ENCODE measurements around the gene LTN1. TPM values are rescaled to one million over a fixed set of nuclear protein-coding genes. Genes with fewer than 3 reads are reported as not detected.

LTN1 gene
- total and polyA plus RNA-seq, 2 of the 13 experiments (the other 11 are each of a cell fraction or from before 2014, with no cell fraction given): 6.7 to 24.6 TPM

GRCh38 chr21:28952686-28953085 lies 40.0 kb downstream of the LTN1 start:
- no peaks in the 10 kb centered on the region for H3K79me2 ChIP-seq (ENCODE audit: insufficient read depth, low read length)
- no peak overlapping the region for H3K27ac ChIP-seq (ENCODE audit: extremely low read length, insufficient read depth, low read length)
- peaks cover 8 to 42% of the 10 kb centered on the region in 2 experiments; a peak in 4 of 5 replicates for H3K36me3 ChIP-seq (replicated peaks in 1 of 2; ENCODE audit: control insufficient read depth in 1 of 2, insufficient read depth in 2 of 2, low read length in 2 of 2)
- POLR2A ChIA-PET: no interaction called here
- TF ChIP-seq KLF6 (CRISPR knock-in tag; IDR thresholded peaks at IDR 0.05) (no peak), PTBP1 (IDR thresholded peaks at IDR 0.05; ENCODE audit: low read depth, low read length, poor library complexity, severe bottlenecking) (no peak), SYNCRIP (IDR thresholded peaks at IDR 0.05; ENCODE audit: insufficient read depth, low read depth, low read length) (no peak), E2F1 (CRISPR knock-in tag; IDR thresholded peaks at IDR 0.05) (no peak), NFIC (IDR thresholded peaks at IDR 0.05; ENCODE audit: low read length) (no peak), ELK4 (CRISPR knock-in tag; IDR thresholded peaks at IDR 0.05; ENCODE audit: borderline replicate concordance) (no peak), NCOA5 (CRISPR knock-in tag; IDR thresholded peaks at IDR 0.05) (no peak), ZNF839 (CRISPR knock-in tag; IDR thresholded peaks at IDR 0.05; ENCODE audit: borderline replicate concordance) (no peak)
- TF ChIP-seq, protein P1, sequence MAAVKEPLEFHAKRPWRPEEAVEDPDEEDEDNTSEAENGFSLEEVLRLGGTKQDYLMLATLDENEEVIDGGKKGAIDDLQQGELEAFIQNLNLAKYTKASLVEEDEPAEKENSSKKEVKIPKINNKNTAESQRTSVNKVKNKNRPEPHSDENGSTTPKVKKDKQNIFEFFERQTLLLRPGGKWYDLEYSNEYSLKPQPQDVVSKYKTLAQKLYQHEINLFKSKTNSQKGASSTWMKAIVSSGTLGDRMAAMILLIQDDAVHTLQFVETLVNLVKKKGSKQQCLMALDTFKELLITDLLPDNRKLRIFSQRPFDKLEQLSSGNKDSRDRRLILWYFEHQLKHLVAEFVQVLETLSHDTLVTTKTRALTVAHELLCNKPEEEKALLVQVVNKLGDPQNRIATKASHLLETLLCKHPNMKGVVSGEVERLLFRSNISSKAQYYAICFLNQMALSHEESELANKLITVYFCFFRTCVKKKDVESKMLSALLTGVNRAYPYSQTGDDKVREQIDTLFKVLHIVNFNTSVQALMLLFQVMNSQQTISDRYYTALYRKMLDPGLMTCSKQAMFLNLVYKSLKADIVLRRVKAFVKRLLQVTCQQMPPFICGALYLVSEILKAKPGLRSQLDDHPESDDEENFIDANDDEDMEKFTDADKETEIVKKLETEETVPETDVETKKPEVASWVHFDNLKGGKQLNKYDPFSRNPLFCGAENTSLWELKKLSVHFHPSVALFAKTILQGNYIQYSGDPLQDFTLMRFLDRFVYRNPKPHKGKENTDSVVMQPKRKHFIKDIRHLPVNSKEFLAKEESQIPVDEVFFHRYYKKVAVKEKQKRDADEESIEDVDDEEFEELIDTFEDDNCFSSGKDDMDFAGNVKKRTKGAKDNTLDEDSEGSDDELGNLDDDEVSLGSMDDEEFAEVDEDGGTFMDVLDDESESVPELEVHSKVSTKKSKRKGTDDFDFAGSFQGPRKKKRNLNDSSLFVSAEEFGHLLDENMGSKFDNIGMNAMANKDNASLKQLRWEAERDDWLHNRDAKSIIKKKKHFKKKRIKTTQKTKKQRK (IDR thresholded peaks at IDR 0.05; ENCODE audit: low read length): no peak
- H3K4me1 ChIP-seq (ENCODE audit: insufficient read depth, low read length): no peaks in the 10 kb centered on the region
- FAIRE-seq (no peak), DNase-seq (ENCODE audit: low spot score) (no peak), ATAC-seq (no peak)
- no peak overlapping the region for H3K4me3 ChIP-seq (replicated peaks in 1 of 3; ENCODE audit: insufficient read depth in 1 of 3, low read depth in 2 of 3, low read length in 3 of 3)
- in situ Hi-C loops (cut with HindIII; ENCODE audit: extremely low pct_ligation_motif_present, low pct_unique_long_range_greater_than_20kb): no loop called here
- H3K9ac ChIP-seq (ENCODE audit: insufficient read depth, low read depth, low read length): no peak overlapping the region
- H3K4me2 ChIP-seq (ENCODE audit: low read depth, low read length): no peak overlapping the region
- no peaks in the 10 kb centered on the region for H4K20me1 ChIP-seq (ENCODE audit: insufficient read depth, low read length)
- BruUV-seq (replicated peaks): no TSS peak
- no peaks in the 10 kb centered on the region for H3K9me3 ChIP-seq (ENCODE audit: low read length)
- H2AFZ ChIP-seq (ENCODE audit: low read length): no peak overlapping the region
- 100% methylated on average over 1 of the region's 1 CpG for WGBS (ENCODE audit: low lambda C conversion rate)
- intact Hi-C loops (cut with micrococcal nuclease; ENCODE audit: unreplicated experiment): no loop called here
- H3K27me3 ChIP-seq (ENCODE audit: control insufficient read depth in 1 of 2, insufficient read depth in 2 of 2, low read length in 2 of 2): no peaks in the 10 kb centered on the region; a peak in 1 of 5 replicates
- CTCF ChIA-PET (ENCODE audit: low intra/inter-chr PET ratio, low total read pairs): no interaction called here

Data from HepG2 (cell line).